ENCODE results near the gene UNC80. TPM values are rescaled to one million over a fixed set of nuclear protein-coding genes. Genes with fewer than 3 reads are reported as not detected.

UNC80 gene
- total and polyA plus RNA-seq, 12 donors, result 3.0 to 20.2 (median 6.3) TPM

- no peaks in the 10 kb centered on the region for H3K9me3 ChIP-seq (replicated peaks in 1 of 3)
- 78 to 96% (median 86%) methylated on average over 2 of the region's 2 CpGs for WGBS, 4 donors
- DNase-seq, result no peak
- H3K27ac ChIP-seq, result no peak overlapping the region
- intact Hi-C loops (cut with DNase I), result no loop called here
- peaks cover 6 to 14% of the 10 kb centered on the region in 2 donors for H3K4me1 ChIP-seq (replicated peaks in 1 of 2)
- H3K36me3 ChIP-seq (replicated peaks in 1 of 2), result no peaks in the 10 kb centered on the region
- no peaks in the 10 kb centered on the region for H3K27me3 ChIP-seq
- no peak overlapping the region for H3K4me3 ChIP-seq
- TF ChIP-seq, protein P1, sequence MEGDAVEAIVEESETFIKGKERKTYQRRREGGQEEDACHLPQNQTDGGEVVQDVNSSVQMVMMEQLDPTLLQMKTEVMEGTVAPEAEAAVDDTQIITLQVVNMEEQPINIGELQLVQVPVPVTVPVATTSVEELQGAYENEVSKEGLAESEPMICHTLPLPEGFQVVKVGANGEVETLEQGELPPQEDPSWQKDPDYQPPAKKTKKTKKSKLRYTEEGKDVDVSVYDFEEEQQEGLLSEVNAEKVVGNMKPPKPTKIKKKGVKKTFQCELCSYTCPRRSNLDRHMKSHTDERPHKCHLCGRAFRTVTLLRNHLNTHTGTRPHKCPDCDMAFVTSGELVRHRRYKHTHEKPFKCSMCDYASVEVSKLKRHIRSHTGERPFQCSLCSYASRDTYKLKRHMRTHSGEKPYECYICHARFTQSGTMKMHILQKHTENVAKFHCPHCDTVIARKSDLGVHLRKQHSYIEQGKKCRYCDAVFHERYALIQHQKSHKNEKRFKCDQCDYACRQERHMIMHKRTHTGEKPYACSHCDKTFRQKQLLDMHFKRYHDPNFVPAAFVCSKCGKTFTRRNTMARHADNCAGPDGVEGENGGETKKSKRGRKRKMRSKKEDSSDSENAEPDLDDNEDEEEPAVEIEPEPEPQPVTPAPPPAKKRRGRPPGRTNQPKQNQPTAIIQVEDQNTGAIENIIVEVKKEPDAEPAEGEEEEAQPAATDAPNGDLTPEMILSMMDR (IDR thresholded peaks at IDR 0.05), result no peak
- TF ChIP-seq POLR2A (IDR thresholded peaks at IDR 0.05), result no peak
These were observed 262.6 kb downstream of the UNC80 start for GRCh38 chr2:210034087-210034683.

DNA sequence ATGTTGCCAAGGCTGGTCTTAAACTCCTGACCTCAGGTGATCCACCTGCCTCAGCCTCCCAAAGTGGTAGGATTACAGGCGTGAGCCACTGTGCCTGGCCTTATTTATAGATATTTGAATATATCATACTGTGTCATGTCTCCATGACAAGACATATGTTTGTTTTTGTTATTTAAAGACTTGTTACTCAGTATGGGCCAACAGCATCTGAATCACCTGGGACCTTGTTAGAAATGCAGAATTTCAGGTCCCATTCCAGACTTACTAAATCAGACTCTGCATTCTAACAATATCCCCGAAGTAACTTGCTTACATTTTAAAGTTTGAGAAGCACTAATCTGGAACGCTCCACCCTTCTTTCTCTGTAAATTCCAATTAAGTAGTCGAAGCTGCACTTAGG lies 264.0 kb downstream of the UNC80 start:
- no peaks in the 10 kb centered on the region for H3K36me3 ChIP-seq (replicated peaks in 1 of 2)
- H3K27ac ChIP-seq, result no peak overlapping the region
- H3K4me1 ChIP-seq (replicated peaks in 1 of 2), result peaks cover 0 to 1% of the 10 kb centered on the region in 2 donors
- H3K27me3 ChIP-seq, result no peaks in the 10 kb centered on the region
- no peak overlapping the region for H3K4me3 ChIP-seq
- intact Hi-C loops (cut with DNase I), result no loop called here
- TF ChIP-seq, protein P1 (IDR thresholded peaks at IDR 0.05), result no peak
- no peak for TF ChIP-seq POLR2A (IDR thresholded peaks at IDR 0.05)
- H3K9me3 ChIP-seq (replicated peaks in 1 of 3), result no peaks in the 10 kb centered on the region
- no peak for DNase-seq
- 94 to 97% (median 96%) methylated on average over 4 of the region's 4 CpGs for WGBS, 4 donors

DNA sequence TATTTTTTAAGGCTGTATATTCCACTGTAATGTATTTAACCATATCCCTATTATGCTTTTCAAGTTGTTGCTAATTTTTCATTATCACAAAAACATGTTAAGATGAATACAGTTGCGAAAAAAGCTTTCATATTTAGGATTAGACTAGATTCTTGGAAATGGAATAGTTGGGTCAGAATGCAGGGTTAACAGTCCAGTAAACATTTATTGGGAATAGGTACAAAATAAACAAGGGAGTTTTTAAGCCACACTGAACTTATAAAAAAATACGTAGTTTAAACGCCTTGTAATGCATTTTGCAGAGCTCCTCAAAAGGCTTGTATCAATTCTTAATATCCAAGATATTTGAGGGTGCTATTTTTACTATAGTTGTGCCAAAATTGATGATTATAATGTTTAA lies 266.4 kb downstream of the UNC80 start:
- H3K4me1 ChIP-seq (replicated peaks in 1 of 2), result no peaks in the 10 kb centered on the region
- no peaks in the 10 kb centered on the region for H3K9me3 ChIP-seq (replicated peaks in 1 of 3)
- H3K4me3 ChIP-seq, result no peak overlapping the region
- H3K36me3 ChIP-seq (replicated peaks in 1 of 2), result no peaks in the 10 kb centered on the region
- WGBS, 4 donors, result 90 to 95% (median 93%) methylated on average over 3 of the region's 3 CpGs
- TF ChIP-seq, protein P1 (IDR thresholded peaks at IDR 0.05), result no peak
- H3K27ac ChIP-seq, result no peak overlapping the region
- no peak for DNase-seq
- H3K27me3 ChIP-seq, result no peaks in the 10 kb centered on the region
- intact Hi-C loops (cut with DNase I), result no loop called here

GRCh38 chr2:210046851-210047500 lies 275.3 kb downstream of the UNC80 start:
- no peak for DNase-seq
- H3K9me3 ChIP-seq (replicated peaks in 1 of 3), result no peaks in the 10 kb centered on the region
- intact Hi-C loops (cut with DNase I), result no loop called here
- TF ChIP-seq, protein P1 (IDR thresholded peaks at IDR 0.05), result no peak
- no peaks in the 10 kb centered on the region for H3K36me3 ChIP-seq (replicated peaks in 1 of 2)
- H3K27ac ChIP-seq, result no peak overlapping the region
- WGBS, 4 donors, result 97 to 100% (median 99%) methylated on average over 2 of the region's 2 CpGs
- H3K4me1 ChIP-seq (replicated peaks in 1 of 2), result no peaks in the 10 kb centered on the region
- no peak overlapping the region for H3K4me3 ChIP-seq
- no peaks in the 10 kb centered on the region for H3K27me3 ChIP-seq

Small RNA genes within 50 kb of the gene (small RNA-seq; reads per million reads assigned to genes)
- gene RNA5SP118, result 0 reads per million in 2 donors

Other genes with a start within 250 kb of the UNC80 start
- gene RPE, start 230.8 kb downstream of the UNC80 start, total RNA-seq, result 100 to 1,000 TPM in 2 of 9 donors, 10 to 100 TPM in 7; 52.0 to 221 (median 68.9) TPM
- 10 to 100 TPM; 12.6 to 77.9 (median 16.3) TPM for gene RPE, start 230.8 kb downstream of the UNC80 start, polyA plus RNA-seq

Data from adrenal gland (tissue), 12 donors.